ENCODE results near the gene RNF224.

- no peak for TF ChIP-seq POLR2A (IDR thresholded peaks at IDR 0.05)
- TF ChIP-seq CTCF (IDR thresholded peaks at IDR 0.05): no peak
These were observed 18.4 kb downstream of the RNF224 start for GRCh38 chr9:137245450-137246421.
